HepG2 (cell line): ENCODE data around the gene STARD13. TPM values are rescaled to one million over a fixed set of nuclear protein-coding genes. Genes with fewer than 3 reads are reported as not detected.

Experiments
- ATAC-seq: fragments of 200-7000 bp; cut with Tn5 transposase; 3 replicates; pipeline ENCODE4 v1.9.1; 2020; ENCODE audit warnings: mild to moderate bottlenecking, moderate library complexity
- BruUV-seq: library from RNA; stranded (reverse); fragments of 400-500 nt; replicated peaks from 2 replicates; lab custom pipeline; 2021; lab: Mats Ljungman, UMichigan
- CTCF ChIA-PET: fragments of 300-600 bp; formaldehyde crosslinking; extraction: SDS; loops from one replicate; lab custom pipeline; 2021; ENCODE audit warnings: low total read pairs, inconsistent platforms, low intra/inter-chr PET ratio; lab: Yijun Ruan, JAX
- POLR2A ChIA-PET: fragments of 350-600 bp; sonication (Branson Sonifier 250); formaldehyde crosslinking; loops from one replicate; lab custom pipeline; 2020; ENCODE audit warnings: antibody characterized with exemption, inconsistent platforms; lab: Yijun Ruan, JAX
- DNase-seq: peaks from one replicate; pipeline ENCODE4 v3.0.0-alpha.2; 2015; ENCODE audit warnings: low spot score
- FAIRE-seq: peaks from 3 replicates; lab custom pipeline; 2011; peaks lifted over from hg19 to GRCh38; lab: Jason Lieb, UNC
- H2AFZ ChIP-seq: one replicate; pipeline ENCODE4 v1.6.1; 2011; ENCODE audit warnings: low read length, inconsistent platforms
- H3K27ac ChIP-seq: fragments of 300-600 bp; 3 replicates; pipeline ENCODE4 v1.8.0; 2011; ENCODE audit warnings: mixed run types, mild to moderate bottlenecking, mixed read lengths, low read length, inconsistent platforms; ENCODE audit not compliant: insufficient read depth; ENCODE audit errors: extremely low read length
- H3K27me3 ChIP-seq, 2 experiments: fragments of 200-600 bp in 1 of 2; 2 replicates in 1 of 2; 3 replicates in 1 of 2; pipeline versions ENCODE4 v1.6.0 to v1.8.0; 2011; ENCODE audit warnings: low read length in 2 of 2, mild to moderate bottlenecking in 2 of 2, moderate library complexity in 2 of 2, inconsistent platforms in 1 of 2; ENCODE audit not compliant: insufficient read depth in 2 of 2, control insufficient read depth in 1 of 2
- H3K36me3 ChIP-seq, 2 experiments: fragments of 200-600 bp in 1 of 2; replicated peaks in 1 of 2; 2 replicates in 1 of 2; 3 replicates in 1 of 2; pipeline versions ENCODE4 v1.5.1 to v1.8.0; 2011; ENCODE audit warnings: low read length in 2 of 2, inconsistent platforms in 1 of 2; ENCODE audit not compliant: insufficient read depth in 2 of 2, control insufficient read depth in 1 of 2
- H3K4me1 ChIP-seq: 2 replicates; pipeline ENCODE4 v1.5.1; 2012; ENCODE audit warnings: low read length, inconsistent platforms; ENCODE audit not compliant: insufficient read depth
- H3K4me2 ChIP-seq: 2 replicates; pipeline ENCODE4 v1.6.0; 2011; ENCODE audit warnings: low read depth, low read length, inconsistent platforms
- H3K4me3 ChIP-seq, 3 experiments: fragments of 200-600 bp in 1 of 3; sonication (generic), shearing (Covaris generic) in 1 of 3; replicated peaks in 1 of 3; 2 replicates each; pipeline ENCODE4 v1.5.1; 2011 to 2016; ENCODE audit warnings: low read length in 3 of 3, inconsistent platforms in 2 of 3, low read depth in 2 of 3, mild to moderate bottlenecking in 2 of 3, control low read depth in 1 of 3, mixed read lengths in 1 of 3; ENCODE audit not compliant: insufficient read depth in 1 of 3
- H3K79me2 ChIP-seq: one replicate; pipeline ENCODE4 v1.6.1; 2011; ENCODE audit warnings: low read length, inconsistent platforms; ENCODE audit not compliant: insufficient read depth
- H3K9ac ChIP-seq: 2 replicates; pipeline ENCODE4 v1.6.0; 2011; ENCODE audit warnings: mild to moderate bottlenecking, low read depth, low read length, inconsistent platforms; ENCODE audit not compliant: insufficient read depth
- H3K9me3 ChIP-seq: 2 replicates; pipeline ENCODE4 v1.5.1; 2012; ENCODE audit warnings: mild to moderate bottlenecking, low read length
- H4K20me1 ChIP-seq: 2 replicates; pipeline ENCODE4 v1.6.0; 2011; ENCODE audit warnings: inconsistent platforms, mild to moderate bottlenecking, low read length, moderate library complexity; ENCODE audit not compliant: insufficient read depth
- BCLAF1 ChIP-seq: fragments of 450-650 bp; IDR thresholded peaks from 2 replicates; pipeline ENCODE4 v1.6.1; 2017; ENCODE audit warnings: mild to moderate bottlenecking
- ELF1 ChIP-seq: sonication (generic); formaldehyde crosslinking; IDR thresholded peaks from 2 replicates; pipeline ENCODE4 v1.4.0; 2020; ENCODE audit warnings: missing genetic modification reagents
- HOXA3 ChIP-seq: sonication (generic); formaldehyde crosslinking; IDR thresholded peaks from 2 replicates; pipeline ENCODE4 v1.5.0; 2020; ENCODE audit warnings: missing genetic modification reagents
- HOXA9 ChIP-seq: sonication (generic); formaldehyde crosslinking; IDR thresholded peaks from 2 replicates; pipeline ENCODE4 v1.8.1; 2022; ENCODE audit warnings: missing genetic modification reagents, mild to moderate bottlenecking, moderate library complexity, borderline replicate concordance
- KLF12 ChIP-seq: sonication (generic); formaldehyde crosslinking; IDR thresholded peaks from 2 replicates; pipeline ENCODE4 v1.4.0; 2020; ENCODE audit warnings: missing genetic modification reagents, borderline replicate concordance
- MTA3 ChIP-seq: sonication (generic); formaldehyde crosslinking; IDR thresholded peaks from 2 replicates; pipeline ENCODE4 v1.4.0; 2020; ENCODE audit warnings: missing genetic modification reagents
- MTF1 ChIP-seq: sonication (generic); formaldehyde crosslinking; IDR thresholded peaks from 2 replicates; pipeline ENCODE4 v1.5.0; 2020; ENCODE audit warnings: missing genetic modification reagents
- NCOA5 ChIP-seq: sonication (generic); formaldehyde crosslinking; IDR thresholded peaks from 2 replicates; pipeline ENCODE4 v1.4.0; 2020; ENCODE audit warnings: missing genetic modification reagents
- NFE2 ChIP-seq: sonication (generic); formaldehyde crosslinking; IDR thresholded peaks from 2 replicates; pipeline ENCODE4 v1.4.0; 2020; ENCODE audit warnings: missing genetic modification reagents
- ZBTB38 ChIP-seq: sonication (generic); formaldehyde crosslinking; IDR thresholded peaks from 2 replicates; pipeline ENCODE4 v1.5.1; 2020; ENCODE audit warnings: mild to moderate bottlenecking, missing genetic modification reagents
- ZMAT3 ChIP-seq: sonication (generic); formaldehyde crosslinking; conservative IDR thresholded peaks from 2 replicates; pipeline ENCODE4 v1.7.0; 2021; ENCODE audit warnings: missing genetic modification reagents
- ZNF224 ChIP-seq: sonication (generic); formaldehyde crosslinking; IDR thresholded peaks from 2 replicates; pipeline ENCODE4 v1.5.0; 2020; ENCODE audit warnings: mild to moderate bottlenecking, missing genetic modification reagents
- ZNF335 ChIP-seq: sonication (generic); formaldehyde crosslinking; IDR thresholded peaks from 2 replicates; pipeline ENCODE4 v1.4.0; 2020; ENCODE audit warnings: missing genetic modification reagents
- ZNF746 ChIP-seq: sonication (generic); formaldehyde crosslinking; IDR thresholded peaks from 2 replicates; pipeline ENCODE4 v1.8.0; 2022; ENCODE audit warnings: mild to moderate bottlenecking, missing genetic modification reagents
- ZSCAN12 ChIP-seq: sonication (generic); formaldehyde crosslinking; IDR thresholded peaks from 2 replicates; pipeline ENCODE4 v1.9.0; 2021; ENCODE audit warnings: mild to moderate bottlenecking, missing genetic modification reagents
- WGBS: methylation state at CpG from one replicate; pipeline ENCODE4 v1.1.6; 2017; ENCODE audit warnings: low lambda C conversion rate; 5-methylcytosine and 5-hydroxymethylcytosine counted together
- in situ Hi-C: cut with HindIII; loops from 2 replicates; pipeline ENCODE4 v1.10.0; 2017; ENCODE audit warnings: low pct_unique_long_range_greater_than_20kb; ENCODE audit not compliant: extremely low pct_ligation_motif_present
- intact Hi-C: fragments of 100-400 bp; cut with micrococcal nuclease; formaldehyde crosslinking; loops from one replicate; pipeline ENCODE4 v1.10.0; 2022; ENCODE audit not compliant: unreplicated experiment
- polyA plus RNA-seq, 8 experiments: library from polyadenylated mRNA; depleted of rRNA in 3 of 8; stranded (reverse) in 7 of 8; unstranded in 1 of 8; fragments of >200 nt; fragmentation: Illumina TruSeq in 4 of 8; extraction: Trizol in 4 of 8; gene quantifications; 2 replicates each; pipeline versions ENCODE4 v1.2.1 to v1.2.3, GENCODE V29; 2011 to 2016; ENCODE audit warnings: low read depth in 4 of 8, missing spikeins in 1 of 8, mixed read lengths in 1 of 8; ENCODE audit not compliant: insufficient read depth in 1 of 8
- total RNA-seq, 5 experiments: library from RNA; depleted of rRNA; stranded (reverse); fragments of >200 nt; fragmentation: Illumina TruSeq; extraction: Trizol; gene quantifications; 2 replicates each; pipeline ENCODE4 v1.2.3, GENCODE V29; 2016; ENCODE audit warnings: low read depth in 1 of 5

Gene STARD13
- total and polyA plus RNA-seq, 2 of the 13 experiments (the other 11 are each of a cell fraction or from before 2014, with no cell fraction given), result 12.8 to 14.3 TPM

- Histone ChIP-seq H3K4me3 (no peak overlapping the region), H3K79me2 (no peaks in the 10 kb centered on the region), H3K9ac (no peak overlapping the region), H3K9me3 (no peaks in the 10 kb centered on the region), H3K27me3 (no peaks in the 10 kb centered on the region), H3K36me3 (no peaks in the 10 kb centered on the region), H2AFZ (no peak overlapping the region), H3K27ac (no peak overlapping the region), H3K4me2 (no peak overlapping the region), H3K4me1 (no peaks in the 10 kb centered on the region), H4K20me1 (no peaks in the 10 kb centered on the region)
- no peak for DNase-seq
- TF ChIP-seq NCOA5 (CRISPR knock-in tag) (no peak), ZSCAN12 (CRISPR knock-in tag) (no peak), ZNF746 (CRISPR knock-in tag) (no peak), ZBTB38 (no peak)
- in situ Hi-C loops, result no loop called here
- ChIA-PET POLR2A (no interaction called here), CTCF (no interaction called here)
- whole genome bisulfite sequencing, result 100% methylated on average over 1 of the region's 1 CpG
- intact Hi-C loops, result no loop called here
- BruUV-seq, result no TSS peak
- no peak for ATAC-seq
- no peak for FAIRE-seq
Observed at GRCh38 chr13:33319859-33320258, 34.3 kb upstream of the STARD13 start.

- CTCF ChIA-PET, result no interaction called here
- BruUV-seq, result no TSS peak
Observed at GRCh38 chr13:33318744-33319143, 33.2 kb upstream of the STARD13 start.

More at GRCh38 chr13:33318744-33319143, 33.2 kb upstream of the STARD13 start:
- Histone ChIP-seq H3K27ac (no peak overlapping the region), H3K9me3 (no peaks in the 10 kb centered on the region), H3K27me3 (no peaks in the 10 kb centered on the region), H3K79me2 (no peaks in the 10 kb centered on the region), H3K4me2 (no peak overlapping the region), H3K4me3 (no peak overlapping the region), H4K20me1 (no peaks in the 10 kb centered on the region), H3K4me1 (no peaks in the 10 kb centered on the region), H3K36me3 (no peaks in the 10 kb centered on the region), H3K9ac (no peak overlapping the region), H2AFZ (no peak overlapping the region)
- ATAC-seq (no peak), FAIRE-seq (no peak), DNase-seq (no peak)
- TF ChIP-seq HOXA9 (no peak), ZMAT3 (CRISPR knock-in tag) (no peak), MTF1 (CRISPR knock-in tag) (no peak), BCLAF1 (no peak), ELF1 (CRISPR knock-in tag) (no peak), ZNF335 (no peak), MTA3 (CRISPR knock-in tag) (no peak), KLF12 (CRISPR knock-in tag) (no peak), ZNF224 (no peak), HOXA3 (CRISPR knock-in tag) (no peak), NFE2 (CRISPR knock-in tag) (no peak)
- 86% methylated on average over 2 of the region's 2 CpGs for WGBS
- POLR2A ChIA-PET, result no interaction called here
- intact Hi-C loops, result no loop called here
- in situ Hi-C loops, result no loop called here
